Nephron progenitor cell (in vitro differentiated cells): Measurements from ENCODE around the gene IQCM.

Experiments used
- DNase-seq: peaks from one replicate; pipeline ENCODE4 v3.0.0; 2021
- H3K27ac Mint-ChIP-seq: 2 replicates; pipeline ENCODE4 v1.8.0; 2021; ENCODE audit warnings: mild to moderate bottlenecking, moderate library complexity, mixed read lengths
- H3K27me3 Mint-ChIP-seq: 2 replicates; pipeline ENCODE4 v1.8.0; 2021; ENCODE audit warnings: mild to moderate bottlenecking, low read depth, mixed read lengths; ENCODE audit not compliant: poor library complexity
- H3K36me3 Mint-ChIP-seq: 2 replicates; pipeline ENCODE4 v1.8.0; 2021; ENCODE audit warnings: low read depth, mixed read lengths
- H3K4me1 Mint-ChIP-seq: 2 replicates; pipeline ENCODE4 v1.8.0; 2021; ENCODE audit warnings: mixed read lengths
- H3K4me3 Mint-ChIP-seq: 2 replicates; pipeline ENCODE4 v1.8.0; 2021; ENCODE audit warnings: mild to moderate bottlenecking, moderate library complexity, mixed read lengths
- H3K9me3 Mint-ChIP-seq: 2 replicates; pipeline ENCODE4 v1.8.0; 2021; ENCODE audit warnings: mild to moderate bottlenecking, moderate library complexity, mixed read lengths
- CTCF ChIP-seq: fragments of 200-600 bp; sonication (generic); IDR thresholded peaks from 2 replicates; pipeline ENCODE4 v1.5.0; 2021; ENCODE audit warnings: antibody characterized with exemption

IQCM gene

GRCh38 chr4:149835280-149835679, 19.6 kb upstream of the IQCM start:
- no peak for DNase-seq
- H3K36me3 Mint-ChIP-seq: no peaks in the 10 kb centered on the region
- H3K27ac Mint-ChIP-seq: no peak overlapping the region
- H3K4me1 Mint-ChIP-seq: peaks cover 5% of the 10 kb centered on the region
- no peaks in the 10 kb centered on the region for H3K9me3 Mint-ChIP-seq
- H3K4me3 Mint-ChIP-seq: no peak overlapping the region
- no peaks in the 10 kb centered on the region for H3K27me3 Mint-ChIP-seq
- TF ChIP-seq CTCF: no peak

GRCh38 chr4:149831656-149832208, 16.1 kb upstream of the IQCM start:
- Mint-ChIP-seq H3K4me1 (peaks cover 10% of the 10 kb centered on the region), H3K27me3 (no peaks in the 10 kb centered on the region)

GRCh38 chr4:149830823-149831222, 15.2 kb upstream of the IQCM start:
- Mint-ChIP-seq H3K36me3 (no peaks in the 10 kb centered on the region), H3K4me3 (no peak overlapping the region)

More at GRCh38 chr4:149831656-149832208, 16.1 kb upstream of the IQCM start:
- Mint-ChIP-seq H3K9me3 (no peaks in the 10 kb centered on the region), H3K27ac (no peak overlapping the region), H3K36me3 (no peaks in the 10 kb centered on the region), H3K4me3 (no peak overlapping the region)
- no peak for DNase-seq
- TF ChIP-seq CTCF: no peak

GRCh38 chr4:149825336-149825735, 9.7 kb upstream of the IQCM start:
- H3K4me3 Mint-ChIP-seq: no peak overlapping the region
- no peaks in the 10 kb centered on the region for H3K36me3 Mint-ChIP-seq
- TF ChIP-seq CTCF: no peak
- no peaks in the 10 kb centered on the region for H3K9me3 Mint-ChIP-seq
- H3K4me1 Mint-ChIP-seq: peaks cover 5% of the 10 kb centered on the region
- no peak overlapping the region for H3K27ac Mint-ChIP-seq
- no peak for DNase-seq
- peaks cover 3% of the 10 kb centered on the region for H3K27me3 Mint-ChIP-seq

More at GRCh38 chr4:149830823-149831222, 15.2 kb upstream of the IQCM start:
- H3K9me3 Mint-ChIP-seq: no peaks in the 10 kb centered on the region
- TF ChIP-seq CTCF: no peak
- peaks cover under 1% of the 10 kb centered on the region for H3K27me3 Mint-ChIP-seq
- peaks cover 10% of the 10 kb centered on the region for H3K4me1 Mint-ChIP-seq
- no peak for DNase-seq
- H3K27ac Mint-ChIP-seq: no peak overlapping the region

- no peak overlapping the region for H3K27ac Mint-ChIP-seq
- H3K27me3 Mint-ChIP-seq: peaks cover 3% of the 10 kb centered on the region
- H3K4me1 Mint-ChIP-seq: peaks cover 5% of the 10 kb centered on the region
- no peak for DNase-seq
- no peak overlapping the region for H3K4me3 Mint-ChIP-seq
- H3K36me3 Mint-ChIP-seq: no peaks in the 10 kb centered on the region
- no peak for TF ChIP-seq CTCF
- no peaks in the 10 kb centered on the region for H3K9me3 Mint-ChIP-seq
Measured at GRCh38 chr4:149823769-149824221, 8.2 kb upstream of the IQCM start.

- Mint-ChIP-seq H3K4me1 (no peaks in the 10 kb centered on the region), H3K36me3 (no peaks in the 10 kb centered on the region), H3K27ac (no peak overlapping the region), H3K9me3 (no peaks in the 10 kb centered on the region), H3K27me3 (peaks cover 11% of the 10 kb centered on the region), H3K4me3 (no peak overlapping the region)
- DNase-seq: no peak
- no peak for TF ChIP-seq CTCF
Measured at GRCh38 chr4:149801416-149801815, 14.2 kb downstream of the IQCM start.
